HT-29 (cell line): ENCODE measurements around the gene MRPS12. TPM values are rescaled to one million over a fixed set of nuclear protein-coding genes. Genes with fewer than 3 reads are reported as not detected.

Experiments used
- DNase-seq: peaks from one replicate; pipeline ENCODE4 v3.0.0-alpha.2; 2015; ENCODE audit warnings: low spot score
- total RNA-seq: library from RNA; depleted of rRNA; stranded (reverse); fragments of >200 nt; shearing (Covaris generic); gene quantifications from 2 replicates; pipeline ENCODE4 v1.2.3, GENCODE V29; 2014

Gene MRPS12
- total RNA-seq, 1 experiment from 2014 or later: 367 TPM

DNA sequence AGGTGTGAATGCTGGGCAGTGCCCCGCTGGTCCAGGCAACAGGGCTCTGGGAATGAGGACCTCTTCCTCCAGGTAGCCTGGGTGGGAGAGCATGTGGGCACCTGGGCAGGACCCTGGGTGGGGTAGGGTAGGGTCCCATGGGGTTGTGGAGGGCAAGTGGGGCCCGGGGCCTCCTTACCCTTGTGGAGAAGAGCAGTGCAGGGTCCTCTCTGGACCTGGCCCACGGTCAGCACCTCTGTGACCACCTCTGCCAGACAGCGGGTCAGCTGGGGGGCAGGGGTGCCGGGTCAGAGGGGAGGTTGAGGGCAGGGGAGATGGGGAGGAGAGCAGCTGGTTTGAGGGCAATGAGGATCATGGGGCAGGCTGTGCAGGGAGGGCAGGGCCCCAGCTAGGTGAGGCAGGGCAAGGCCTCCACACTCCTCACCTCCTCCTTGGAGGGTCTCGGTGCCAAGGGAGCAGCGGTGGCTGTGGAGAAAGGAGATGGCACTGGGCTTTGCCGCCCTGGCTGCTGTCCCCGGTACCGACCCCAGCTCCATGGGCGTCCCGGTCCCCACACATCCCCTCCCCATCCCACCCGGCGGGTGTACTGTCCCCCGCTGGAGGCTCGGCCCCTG is 19.2 kb upstream of the MRPS12 start:
- DNase-seq: no peak

DNA sequence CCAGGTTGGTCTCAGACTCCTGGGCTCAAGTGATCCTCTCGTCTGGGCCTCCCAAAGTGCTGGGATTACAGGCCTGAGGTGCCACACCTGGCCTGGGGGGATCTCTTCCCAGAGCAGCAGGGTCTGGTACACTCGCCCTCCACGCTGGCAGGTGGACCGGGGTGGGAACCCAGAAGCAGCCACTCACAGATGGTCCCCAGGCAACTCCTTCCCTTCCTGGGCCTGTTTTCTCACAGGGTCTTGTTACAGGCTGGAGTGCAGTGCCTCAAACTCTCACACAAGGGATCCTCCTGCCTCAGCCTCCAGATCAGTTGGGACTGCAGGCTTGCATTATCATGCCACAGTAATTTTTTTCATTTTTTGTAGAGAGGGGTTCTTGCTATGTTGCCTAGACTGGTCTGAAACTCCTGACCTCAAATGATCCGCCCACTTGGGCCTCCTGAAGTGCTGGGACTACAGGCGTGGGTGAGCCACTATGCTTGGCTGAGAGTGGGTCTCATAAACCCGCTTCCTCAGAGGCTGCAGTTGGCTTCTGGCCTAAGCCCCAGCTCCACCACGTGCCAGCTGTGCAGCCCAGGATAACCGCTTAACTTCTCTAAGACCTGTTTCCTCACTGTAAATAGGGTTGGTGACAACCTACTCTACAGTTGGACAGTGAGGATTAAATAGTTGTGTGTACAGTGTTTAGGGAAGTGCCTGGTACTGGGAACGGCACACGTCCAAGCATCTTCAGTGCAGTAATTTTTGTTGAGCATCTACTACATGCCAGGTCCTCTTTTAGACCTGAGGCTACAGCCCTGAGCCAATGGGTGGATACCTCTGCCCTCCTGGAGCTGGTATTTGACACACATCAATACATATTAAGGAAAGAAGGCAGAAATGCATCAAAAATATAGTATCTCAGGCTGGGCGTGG is 17.9 kb upstream of the MRPS12 start:
- no peak for DNase-seq

DNA sequence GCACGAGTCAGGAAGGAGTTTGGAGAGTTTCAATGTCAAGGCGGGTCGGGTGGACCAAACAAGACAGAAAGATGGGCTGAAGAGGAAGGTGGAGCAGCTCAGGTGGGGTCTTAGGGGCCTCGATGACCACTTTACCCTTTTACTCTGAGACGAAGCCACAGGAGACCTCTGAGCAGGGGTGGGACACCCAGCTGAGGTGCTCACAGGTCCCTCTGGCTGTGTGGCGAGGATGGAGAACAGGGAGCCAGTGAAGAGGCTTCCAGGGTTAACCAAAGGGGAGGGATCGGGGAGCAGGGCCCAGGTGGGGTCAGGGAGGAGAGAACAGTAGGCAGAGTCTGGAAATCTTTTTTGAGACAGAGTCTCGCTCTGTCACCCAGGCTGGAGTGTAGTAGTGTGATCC is 16.8 kb upstream of the MRPS12 start:
- no peak for DNase-seq

DNA sequence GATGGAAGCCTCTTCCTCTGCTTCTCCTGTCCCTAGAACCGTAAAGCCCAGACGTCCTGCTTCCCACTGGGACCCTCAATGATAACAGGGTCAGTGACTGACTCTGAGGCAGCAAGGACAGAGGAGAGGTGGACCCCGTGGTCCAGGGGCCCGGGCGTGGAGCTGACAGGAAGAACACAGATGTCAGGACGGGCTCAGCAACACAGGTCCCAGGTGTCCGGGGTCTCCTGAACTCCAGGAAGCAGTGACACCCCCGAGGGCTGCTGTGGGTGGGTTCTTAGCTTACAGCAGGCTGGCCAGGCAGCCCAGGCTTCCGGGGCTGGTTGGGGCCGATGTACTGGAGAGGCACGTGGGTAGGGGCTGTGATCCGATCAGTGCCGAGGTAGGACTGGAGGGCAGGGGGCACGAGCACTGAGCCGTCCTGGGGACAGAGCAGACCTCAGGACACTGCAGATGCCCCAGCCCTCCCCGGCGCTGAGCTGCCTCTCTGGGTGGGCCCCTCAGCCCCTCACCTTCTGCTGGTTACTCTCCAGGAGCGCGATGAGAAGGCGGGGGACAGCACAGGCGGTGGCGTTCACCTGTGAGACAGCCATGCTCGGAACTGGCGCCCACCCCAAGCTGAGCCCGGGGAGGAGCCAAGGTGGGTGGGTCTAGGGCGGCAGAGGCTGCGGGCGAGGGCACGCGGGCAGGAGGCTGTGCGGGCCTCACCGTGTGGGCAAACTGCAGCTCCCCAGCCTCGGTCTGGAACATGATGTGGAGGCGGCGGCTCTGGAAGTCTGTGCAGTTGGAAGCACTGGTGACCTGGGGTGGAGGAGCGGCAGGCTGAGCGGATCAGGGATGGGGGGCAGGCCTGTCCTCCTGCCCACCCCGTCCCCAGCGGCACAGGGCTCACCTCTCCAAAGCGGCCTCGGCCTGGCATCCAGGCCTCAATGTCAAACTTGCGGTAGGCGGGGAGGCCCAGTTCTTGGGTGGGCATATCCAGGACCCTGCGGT is 15.1 kb upstream of the MRPS12 start:
- no peak for DNase-seq

DNA sequence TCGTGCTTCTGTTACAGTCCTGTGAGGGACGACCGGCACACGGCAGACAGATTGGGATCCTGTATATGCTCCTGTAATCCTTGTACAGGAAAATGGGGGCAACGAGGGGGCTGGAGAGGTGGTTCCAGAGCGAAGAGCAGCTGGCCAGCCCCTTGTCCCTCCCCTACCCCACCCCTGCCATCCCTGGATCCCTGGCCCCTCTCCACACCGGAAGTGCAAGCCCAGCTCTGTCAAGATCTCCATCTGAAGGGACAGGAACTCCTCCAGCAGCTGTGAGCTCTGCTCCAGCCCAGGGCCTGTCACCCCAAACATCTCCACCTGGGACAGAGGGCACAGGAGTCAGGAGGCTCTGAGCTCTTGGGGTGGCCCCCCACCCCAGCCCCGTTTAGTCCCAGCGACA is 13.2 kb upstream of the MRPS12 start:
- no peak for DNase-seq

DNA sequence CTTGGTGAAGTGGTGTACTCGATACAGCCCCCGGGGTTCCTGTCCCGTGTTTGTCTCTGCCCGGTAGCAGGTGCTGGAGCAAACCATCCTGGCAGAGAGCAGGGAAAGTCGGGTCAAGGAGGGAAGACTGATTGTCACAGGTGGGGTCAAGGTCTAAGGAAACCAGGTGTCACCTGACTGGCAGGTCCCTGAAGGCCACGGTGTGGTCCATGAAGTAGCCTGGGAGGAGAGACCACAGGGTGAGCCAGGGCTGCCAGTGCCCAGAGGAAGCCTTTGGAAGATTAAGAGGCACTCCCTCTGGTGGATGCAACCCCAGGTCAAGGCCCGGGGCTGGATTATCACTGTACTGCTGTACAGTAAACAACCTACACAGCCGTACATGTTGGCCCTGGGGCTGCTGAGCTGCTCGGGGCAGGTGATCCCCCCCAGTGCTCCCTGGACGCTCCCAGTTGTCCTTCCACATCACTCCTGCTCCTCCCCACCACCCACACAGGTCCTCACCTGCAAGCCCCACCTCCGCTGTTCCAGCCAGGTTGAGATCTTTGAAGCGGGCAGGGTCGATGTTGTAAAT is 12.7 kb upstream of the MRPS12 start:
- peak; percentile 83 for DNase-seq

DNA sequence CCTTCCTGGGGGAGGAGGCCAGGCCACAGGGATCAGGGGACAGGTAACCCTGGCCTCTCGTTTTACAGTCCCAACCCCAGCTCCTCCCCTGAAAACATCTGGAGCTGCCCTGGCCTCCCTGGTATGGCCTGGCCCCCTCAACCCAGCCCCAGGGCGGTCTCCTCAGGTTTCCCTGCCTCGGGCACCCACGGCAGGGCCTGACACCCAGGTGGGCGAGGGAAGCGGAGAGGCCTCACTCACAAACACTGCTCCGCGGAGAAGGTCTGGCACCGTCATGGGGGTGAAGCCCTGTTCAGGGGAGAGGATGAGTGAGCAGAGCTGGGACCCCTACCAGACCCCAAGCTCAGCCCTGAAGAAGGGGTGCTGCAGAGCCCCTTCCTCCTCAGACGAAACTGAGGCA is 12.2 kb upstream of the MRPS12 start:
- DNase-seq: no peak

DNA sequence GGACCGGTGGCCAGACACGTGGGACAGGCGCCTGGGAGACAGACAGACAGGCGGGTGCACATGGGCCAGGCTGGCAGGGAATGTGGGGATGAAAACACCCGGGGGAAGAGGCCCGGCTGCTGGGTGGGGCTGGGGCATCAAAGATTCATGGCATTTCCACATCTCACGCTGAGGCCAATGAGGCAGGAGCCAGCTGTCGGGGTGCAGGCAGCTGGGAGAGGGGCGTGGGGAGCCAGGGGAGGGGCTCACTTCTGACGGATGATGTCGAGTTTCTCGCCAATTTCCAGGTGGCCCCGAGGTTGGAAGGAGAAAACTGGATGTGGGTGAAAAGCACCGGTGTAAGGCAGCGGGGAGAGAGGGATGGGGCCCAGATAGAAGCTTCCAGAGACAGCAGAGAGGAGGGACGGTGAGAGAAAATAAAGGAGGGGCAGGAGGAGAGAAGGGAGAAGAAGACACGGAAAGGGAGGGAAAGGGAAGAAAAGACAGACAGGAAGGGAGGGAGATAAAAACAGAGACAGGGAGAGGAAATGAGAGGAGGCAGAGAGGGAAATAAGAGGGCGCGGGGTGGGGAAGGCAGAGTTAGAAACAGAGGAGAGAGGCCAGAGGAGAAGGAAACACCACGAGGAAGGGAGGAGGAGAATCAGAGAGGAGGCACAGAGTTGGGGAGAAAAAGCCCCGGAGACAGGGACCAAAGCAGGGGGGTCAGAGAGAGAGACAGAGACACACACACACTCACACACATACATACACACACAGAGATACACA is 10.7 kb upstream of the MRPS12 start:
- DNase-seq: no peak

DNA sequence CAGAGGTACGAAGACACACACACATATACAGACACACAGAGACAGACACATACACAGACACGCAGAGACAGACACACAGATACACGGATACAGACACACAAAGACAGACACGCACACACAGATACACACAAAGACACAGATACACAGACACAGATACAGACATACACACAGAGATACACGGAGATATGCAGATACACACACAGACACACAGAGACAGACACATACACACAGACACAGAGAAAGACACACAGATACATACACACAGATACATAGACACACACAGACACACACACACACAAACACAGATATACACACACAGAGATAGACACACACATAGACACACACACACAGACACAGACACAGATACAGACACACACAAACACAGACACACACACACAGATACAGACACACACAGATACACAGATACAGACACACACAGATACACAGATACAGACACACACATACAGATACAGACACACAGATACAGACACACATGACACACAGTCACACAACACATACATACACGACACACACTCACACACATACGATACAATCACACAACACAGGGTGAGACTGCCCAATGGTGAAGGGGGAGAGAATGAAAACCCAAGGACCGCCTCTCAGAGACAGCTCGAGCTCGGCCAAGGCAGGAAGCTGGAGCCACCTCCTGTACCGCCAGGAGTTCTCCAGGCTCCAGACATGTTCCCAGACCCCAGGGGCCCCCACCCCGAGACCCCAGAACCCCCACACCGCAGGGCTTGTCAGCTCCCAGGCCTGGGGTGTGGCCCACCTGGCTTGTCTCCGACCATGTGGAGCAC is 9.9 kb upstream of the MRPS12 start:
- no peak for DNase-seq

DNA sequence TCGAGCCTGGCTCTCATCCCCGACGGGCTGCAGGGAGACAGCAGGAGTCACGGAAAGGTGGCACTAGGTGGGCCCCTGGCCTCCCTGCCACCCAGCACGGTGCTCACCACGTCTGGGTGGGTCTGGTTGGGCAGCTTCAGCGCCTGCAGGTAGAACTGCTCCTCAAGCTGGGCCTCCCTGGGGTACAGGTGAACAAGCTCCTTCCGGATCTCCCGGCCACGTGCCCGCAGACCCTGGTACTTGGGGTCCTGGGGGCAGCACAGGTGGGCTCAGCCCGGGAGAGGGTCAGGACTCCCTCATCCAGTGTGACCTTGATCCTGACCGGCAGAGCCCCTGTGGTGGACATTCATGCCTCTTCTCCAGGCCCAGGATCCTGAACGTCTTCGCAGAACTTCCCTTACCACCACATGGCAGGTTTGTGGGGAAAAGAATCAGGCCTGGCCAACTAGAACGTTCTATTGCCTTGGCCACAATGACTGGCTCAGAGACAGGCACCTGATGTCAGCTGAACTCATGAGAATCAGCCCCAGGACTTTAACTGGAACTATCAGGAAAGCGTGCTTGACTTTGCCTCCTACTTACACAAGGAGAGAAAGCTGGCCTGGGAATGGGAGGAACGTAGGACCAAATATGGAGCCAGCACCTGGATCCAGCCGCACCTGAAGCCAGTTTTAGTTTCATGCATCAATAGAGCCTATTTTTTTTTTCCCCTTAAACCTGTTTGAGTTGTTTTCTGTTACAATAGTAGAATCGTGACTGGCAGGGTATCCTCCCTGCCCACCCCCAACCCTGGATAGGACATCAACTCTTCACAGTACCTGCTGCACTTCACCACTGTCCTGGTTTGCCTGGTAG is 9.1 kb upstream of the MRPS12 start:
- no peak for DNase-seq

DNA sequence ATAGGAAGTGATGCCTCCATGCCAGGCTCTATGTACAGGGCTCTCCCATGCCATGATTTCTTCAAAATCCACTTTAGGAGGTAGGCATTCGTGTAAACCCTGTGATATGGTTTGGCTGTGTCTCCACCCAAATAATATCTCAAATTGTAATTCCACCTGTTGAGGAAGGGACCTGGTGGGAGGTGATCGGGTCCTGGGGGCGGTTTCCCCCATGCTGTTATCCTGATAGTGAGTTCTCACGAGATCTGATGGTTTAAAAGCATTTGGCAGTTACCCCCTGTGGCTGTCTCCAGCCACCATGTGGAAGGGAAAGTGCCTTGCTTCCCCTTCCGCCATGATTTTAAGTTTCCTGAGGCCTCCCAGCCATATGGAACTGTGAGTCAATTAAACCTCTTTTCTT is 8.3 kb upstream of the MRPS12 start:
- no peak for DNase-seq

DNA sequence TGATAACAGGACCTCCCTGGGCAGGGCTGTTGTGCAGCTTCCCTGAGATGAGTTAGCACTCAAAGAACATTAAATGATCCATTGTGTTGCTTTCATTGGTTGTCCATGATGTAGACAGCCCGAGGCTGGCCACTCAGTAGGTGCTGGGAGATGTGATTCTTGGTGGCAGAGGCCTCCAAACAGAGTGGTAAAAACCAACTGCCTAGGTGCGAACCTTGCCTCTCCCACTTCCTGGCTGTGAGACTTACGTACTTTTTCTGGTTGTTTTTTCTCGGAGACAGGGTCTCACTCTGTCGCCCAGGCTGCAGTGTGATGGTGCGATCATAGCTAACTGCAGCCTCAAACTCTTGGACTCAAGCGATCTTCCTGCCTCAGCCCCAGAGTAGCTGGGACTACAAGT is 6.4 kb upstream of the MRPS12 start:
- no peak for DNase-seq

DNA sequence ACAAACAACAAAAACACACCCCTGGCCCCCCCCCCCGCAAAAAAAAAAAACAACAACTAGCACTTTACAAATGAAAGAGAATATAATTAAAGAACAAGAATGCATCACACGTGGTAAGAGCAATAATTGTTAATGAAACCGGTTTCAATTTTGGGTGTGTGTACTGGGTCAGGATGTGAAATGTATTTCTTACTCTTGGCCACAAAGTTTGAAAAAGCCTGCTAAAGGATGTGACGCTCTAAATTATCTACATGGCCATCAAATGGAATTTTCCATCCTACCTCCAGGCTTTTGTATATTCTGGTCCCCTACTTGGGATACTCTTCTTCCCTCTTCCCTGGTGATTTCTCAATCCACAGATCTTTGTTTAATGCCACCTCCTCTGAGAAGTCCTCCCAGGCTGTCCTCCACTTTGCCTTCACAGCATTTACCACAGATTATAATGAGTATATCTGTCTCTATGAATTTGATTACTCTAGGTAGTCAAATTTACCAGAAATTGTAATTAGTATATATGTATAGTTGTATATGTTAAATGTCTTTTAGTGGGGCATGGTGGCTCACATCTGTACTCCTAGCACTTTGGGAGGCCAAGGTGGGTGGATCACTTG is 2.2 kb upstream of the MRPS12 start:
- no peak for DNase-seq

DNA sequence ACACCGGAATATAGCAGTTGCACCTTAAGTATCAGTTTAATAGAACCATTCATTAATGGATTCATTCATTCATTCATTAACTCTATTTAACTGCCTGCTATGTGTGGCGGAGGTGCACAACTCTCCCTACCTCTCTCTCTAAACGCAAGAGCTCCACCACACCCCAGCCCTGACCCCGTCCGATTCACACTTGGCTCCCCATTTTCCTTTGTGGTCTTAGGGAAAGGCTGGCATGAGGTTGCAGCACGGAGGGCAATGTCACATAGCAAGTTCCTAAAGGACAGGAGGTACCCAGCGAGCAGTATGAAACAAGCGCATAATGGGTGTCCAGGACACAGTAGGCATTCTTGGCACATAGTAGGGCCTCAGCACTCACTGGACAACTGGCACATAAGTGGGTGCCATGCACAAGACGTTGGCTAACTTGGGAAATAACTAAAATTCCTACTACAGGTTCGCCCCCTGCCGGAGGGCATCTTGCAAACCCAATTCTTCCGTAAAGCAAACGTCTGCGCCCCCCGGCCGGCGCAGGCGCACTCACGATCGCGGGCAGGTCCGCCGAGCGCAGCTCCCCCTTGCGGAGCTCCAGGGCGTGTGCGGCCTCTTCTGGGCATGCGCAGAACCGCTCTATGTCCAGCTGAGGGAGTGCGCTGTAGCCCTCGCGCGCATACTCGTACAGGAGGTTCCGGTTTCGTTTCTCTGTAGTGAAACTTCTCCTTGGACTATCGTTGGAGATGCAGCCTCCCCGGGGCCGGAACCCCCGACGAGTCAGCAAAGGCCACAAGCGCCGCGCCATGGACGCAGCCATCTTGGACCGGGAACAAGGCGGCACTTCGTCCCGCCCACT is 592 bp upstream of the MRPS12 start, which contains the start of gene SARS2:
Gene SARS2 (minus strand): TSS at position 835 of the 847 bp plus-strand sequence. CDS start 27 bp downstream, at position 808.
- DNase-seq: peak; percentile 99

DNA sequence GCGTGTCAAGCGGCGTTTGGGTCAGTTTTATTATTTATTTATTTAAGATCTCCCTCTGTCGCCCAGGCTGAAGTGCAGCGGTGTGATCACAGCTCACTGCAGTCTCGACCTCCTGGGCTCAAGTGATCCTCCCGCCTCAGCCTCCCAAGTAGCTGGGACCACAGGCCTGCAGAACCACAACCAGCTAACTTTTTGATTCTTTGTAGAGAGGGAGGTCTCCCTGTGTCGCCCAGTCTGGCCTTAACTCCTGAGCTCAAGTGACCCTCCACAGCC is 713 bp downstream of the MRPS12 start:
- DNase-seq: no peak

DNA sequence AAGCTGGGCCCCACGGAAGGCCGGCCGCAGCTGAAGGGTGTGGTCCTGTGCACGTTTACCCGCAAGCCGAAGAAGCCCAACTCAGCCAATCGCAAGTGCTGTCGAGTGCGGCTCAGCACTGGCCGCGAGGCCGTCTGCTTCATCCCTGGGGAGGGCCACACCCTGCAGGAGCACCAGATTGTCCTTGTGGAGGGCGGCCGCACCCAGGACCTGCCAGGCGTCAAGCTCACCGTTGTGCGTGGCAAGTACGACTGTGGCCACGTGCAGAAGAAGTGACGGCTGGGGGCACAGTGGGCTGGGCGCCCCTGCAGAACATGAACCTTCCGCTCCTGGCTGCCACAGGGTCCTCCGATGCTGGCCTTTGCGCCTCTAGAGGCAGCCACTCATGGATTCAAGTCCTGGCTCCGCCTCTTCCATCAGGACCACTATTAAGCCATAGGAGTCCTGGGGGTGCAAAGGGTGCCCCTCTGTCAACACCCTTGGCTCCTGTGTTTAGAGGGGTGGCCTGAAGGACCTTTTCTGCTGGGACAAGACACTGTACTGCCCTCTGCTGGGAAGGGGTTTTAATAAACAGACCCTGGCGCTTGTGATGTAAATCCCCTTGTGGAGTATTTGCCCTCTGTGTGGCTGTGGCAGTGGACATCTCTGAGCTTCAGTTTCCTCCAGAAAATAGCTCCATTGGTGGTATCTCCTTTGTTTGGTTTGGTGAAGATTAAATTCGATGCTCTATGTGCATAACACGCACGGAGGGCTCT is 1.9 kb downstream of the MRPS12 start:
- DNase-seq: peak; percentile 47

DNA sequence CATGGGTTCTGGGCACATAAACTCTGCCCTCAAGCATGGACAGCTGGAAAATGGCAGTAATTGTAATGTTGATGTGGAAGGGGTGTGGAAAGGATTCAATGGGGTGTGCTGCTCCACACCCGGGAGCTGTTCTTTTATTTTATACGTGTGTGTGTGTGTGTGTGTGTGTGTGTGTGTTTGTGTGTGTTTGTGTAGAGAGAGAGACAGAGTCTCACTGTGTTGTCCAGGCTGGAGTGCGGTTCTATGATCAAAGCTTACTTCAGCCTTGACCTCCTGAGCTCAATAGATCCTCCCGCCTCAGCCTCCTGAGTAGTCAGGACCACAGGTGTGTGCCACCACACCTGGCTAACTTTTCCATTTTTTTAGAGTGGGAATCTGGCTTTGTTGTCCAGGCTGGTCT is 2.8 kb downstream of the MRPS12 start:
- no peak for DNase-seq
